ENCODE measurements around the gene DCHS1. TPM values are rescaled to one million over a fixed set of nuclear protein-coding genes. Genes with fewer than 3 reads are reported as not detected.

DCHS1 gene
- total and polyA plus RNA-seq, 2 experiments from 2014 or later = 1.1 to 6.4 TPM

- H3K9ac ChIP-seq = no peak overlapping the region
- no peak overlapping the region for H3K4me3 ChIP-seq
- H3K27me3 ChIP-seq (replicated peaks; ENCODE audit: insufficient read depth) = no peaks in the 10 kb centered on the region
- no peaks in the 10 kb centered on the region for H4K20me1 ChIP-seq (ENCODE audit: insufficient read depth)
- no peaks in the 10 kb centered on the region for H3K9me3 ChIP-seq (ENCODE audit: low read depth)
- in situ Hi-C loops (cut with MboI) = no loop called here
- WGBS, 2 experiments (ENCODE audit: low coverage in 1 of 2, low lambda C conversion rate in 2 of 2, missing lambda C conversion rate in 2 of 2) = 96 to 97% methylated on average over 3 of the region's 3 CpGs
- TF ChIP-seq EZH2 (IDR thresholded peaks at IDR 0.05; ENCODE audit: insufficient read depth, poor library complexity, severe bottlenecking) (no peak), EZH2phosphoT487 (IDR thresholded peaks at IDR 0.05; ENCODE audit: insufficient read depth, low read depth) (no peak)
- H3F3A ChIP-seq (ENCODE audit: insufficient read depth) = peaks cover 29% of the 10 kb centered on the region
- peaks cover 21% of the 10 kb centered on the region for H3K4me1 ChIP-seq (ENCODE audit: insufficient read depth)
- no peaks in the 10 kb centered on the region for H3K9me2 ChIP-seq (ENCODE audit: insufficient read depth)
- H3K27ac ChIP-seq = no peak overlapping the region
- no peak for DNase-seq
- no peaks in the 10 kb centered on the region for H3K36me3 ChIP-seq (ENCODE audit: low read depth)
- no peak overlapping the region for H3K4me2 ChIP-seq (ENCODE audit: unreplicated experiment)
- no peaks in the 10 kb centered on the region for H3K79me2 ChIP-seq (ENCODE audit: insufficient read depth)
- no peak overlapping the region for H2AFZ ChIP-seq
Measured at GRCh38 chr11:6636480-6636879, 19.1 kb downstream of the DCHS1 start.

GRCh38 chr11:6635082-6635932, 20.3 kb downstream of the DCHS1 start:
- Histone ChIP-seq H4K20me1 (ENCODE audit: insufficient read depth) (no peaks in the 10 kb centered on the region), H3K9me3 (ENCODE audit: low read depth) (no peaks in the 10 kb centered on the region), H3K9me2 (ENCODE audit: insufficient read depth) (no peaks in the 10 kb centered on the region), H3K36me3 (ENCODE audit: low read depth) (no peaks in the 10 kb centered on the region), H3K79me2 (ENCODE audit: insufficient read depth) (no peaks in the 10 kb centered on the region), H3K4me2 (ENCODE audit: unreplicated experiment) (no peak overlapping the region), H2AFZ (no peak overlapping the region), H3K4me3 (no peak overlapping the region), H3F3A (ENCODE audit: insufficient read depth) (peaks cover 29% of the 10 kb centered on the region), H3K9ac (no peak overlapping the region), H3K27ac (no peak overlapping the region), H3K4me1 (ENCODE audit: insufficient read depth) (peaks cover 21% of the 10 kb centered on the region), H3K27me3 (replicated peaks; ENCODE audit: insufficient read depth) (no peaks in the 10 kb centered on the region)
- peak; percentile 39 for DNase-seq
- WGBS, 2 experiments (ENCODE audit: low coverage in 1 of 2, low lambda C conversion rate in 2 of 2, missing lambda C conversion rate in 2 of 2) = 57 to 58% methylated on average over 10 of the region's 10 CpGs
- in situ Hi-C loops (cut with MboI) = no loop called here
- TF ChIP-seq EZH2 (IDR thresholded peaks at IDR 0.05; ENCODE audit: insufficient read depth, poor library complexity, severe bottlenecking) (no peak), EZH2phosphoT487 (IDR thresholded peaks at IDR 0.05; ENCODE audit: insufficient read depth, low read depth) (no peak)

GRCh38 chr11:6634534-6634933, 21.1 kb downstream of the DCHS1 start:
- H2AFZ ChIP-seq = no peak overlapping the region
- H3F3A ChIP-seq (ENCODE audit: insufficient read depth) = peaks cover 29% of the 10 kb centered on the region
- no peak for DNase-seq
- H3K9me2 ChIP-seq (ENCODE audit: insufficient read depth) = no peaks in the 10 kb centered on the region
- no peak overlapping the region for H3K4me2 ChIP-seq (ENCODE audit: unreplicated experiment)
- no peak overlapping the region for H3K4me3 ChIP-seq
- in situ Hi-C loops (cut with MboI) = no loop called here
- H3K79me2 ChIP-seq (ENCODE audit: insufficient read depth) = no peaks in the 10 kb centered on the region
- H3K9me3 ChIP-seq (ENCODE audit: low read depth) = no peaks in the 10 kb centered on the region
- TF ChIP-seq EZH2 (IDR thresholded peaks at IDR 0.05; ENCODE audit: insufficient read depth, poor library complexity, severe bottlenecking) = no peak
- no peak for TF ChIP-seq EZH2phosphoT487 (IDR thresholded peaks at IDR 0.05; ENCODE audit: insufficient read depth, low read depth)
- no peaks in the 10 kb centered on the region for H3K36me3 ChIP-seq (ENCODE audit: low read depth)
- H3K9ac ChIP-seq = no peak overlapping the region
- no peaks in the 10 kb centered on the region for H4K20me1 ChIP-seq (ENCODE audit: insufficient read depth)
- no peak overlapping the region for H3K27ac ChIP-seq
- peaks cover 21% of the 10 kb centered on the region for H3K4me1 ChIP-seq (ENCODE audit: insufficient read depth)
- H3K27me3 ChIP-seq (replicated peaks; ENCODE audit: insufficient read depth) = no peaks in the 10 kb centered on the region
- WGBS, 2 experiments (ENCODE audit: low coverage in 1 of 2, low lambda C conversion rate in 2 of 2, missing lambda C conversion rate in 2 of 2) = 65 to 69% methylated on average over 1 of the region's 1 CpG

GRCh38 chr11:6633422-6634408, 21.9 kb downstream of the DCHS1 start:
- Histone ChIP-seq H3K4me3 (no peak overlapping the region), H3K36me3 (ENCODE audit: low read depth) (no peaks in the 10 kb centered on the region), H3K9me2 (ENCODE audit: insufficient read depth) (no peaks in the 10 kb centered on the region), H3K79me2 (ENCODE audit: insufficient read depth) (no peaks in the 10 kb centered on the region), H2AFZ (no peak overlapping the region), H3K9me3 (ENCODE audit: low read depth) (no peaks in the 10 kb centered on the region), H4K20me1 (ENCODE audit: insufficient read depth) (no peaks in the 10 kb centered on the region), H3F3A (ENCODE audit: insufficient read depth) (peaks cover 28% of the 10 kb centered on the region), H3K9ac (no peak overlapping the region), H3K4me1 (ENCODE audit: insufficient read depth) (peaks cover 21% of the 10 kb centered on the region), H3K27me3 (replicated peaks; ENCODE audit: insufficient read depth) (no peaks in the 10 kb centered on the region), H3K4me2 (ENCODE audit: unreplicated experiment) (no peak overlapping the region), H3K27ac (no peak overlapping the region)
- 88 to 90% methylated on average over 15 to 16 of the region's 16 CpGs for WGBS, 2 experiments (ENCODE audit: low coverage in 1 of 2, low lambda C conversion rate in 2 of 2, missing lambda C conversion rate in 2 of 2)
- DNase-seq = no peak
- in situ Hi-C loops (cut with MboI) = no loop called here
- TF ChIP-seq EZH2 (IDR thresholded peaks at IDR 0.05; ENCODE audit: insufficient read depth, poor library complexity, severe bottlenecking) (no peak), EZH2phosphoT487 (IDR thresholded peaks at IDR 0.05; ENCODE audit: insufficient read depth, low read depth) (no peak)
